ENCODE results near the gene RAPSN.

Gene RAPSN

DNA sequence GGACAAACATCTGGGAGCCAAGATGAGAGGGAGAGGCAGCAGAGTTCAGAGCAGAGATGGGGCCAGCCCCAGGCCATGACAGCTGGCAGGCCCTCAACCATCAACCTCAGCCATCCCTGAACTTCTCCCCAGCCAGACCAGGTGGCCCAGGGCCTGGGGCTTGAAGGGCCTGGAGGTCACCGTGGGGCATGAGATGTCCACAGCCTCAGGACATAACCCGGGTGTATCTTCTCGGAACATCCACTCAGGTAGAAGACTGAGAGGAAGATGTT lies 53.0 kb downstream of the RAPSN start:
- TF ChIP-seq, protein P1, sequence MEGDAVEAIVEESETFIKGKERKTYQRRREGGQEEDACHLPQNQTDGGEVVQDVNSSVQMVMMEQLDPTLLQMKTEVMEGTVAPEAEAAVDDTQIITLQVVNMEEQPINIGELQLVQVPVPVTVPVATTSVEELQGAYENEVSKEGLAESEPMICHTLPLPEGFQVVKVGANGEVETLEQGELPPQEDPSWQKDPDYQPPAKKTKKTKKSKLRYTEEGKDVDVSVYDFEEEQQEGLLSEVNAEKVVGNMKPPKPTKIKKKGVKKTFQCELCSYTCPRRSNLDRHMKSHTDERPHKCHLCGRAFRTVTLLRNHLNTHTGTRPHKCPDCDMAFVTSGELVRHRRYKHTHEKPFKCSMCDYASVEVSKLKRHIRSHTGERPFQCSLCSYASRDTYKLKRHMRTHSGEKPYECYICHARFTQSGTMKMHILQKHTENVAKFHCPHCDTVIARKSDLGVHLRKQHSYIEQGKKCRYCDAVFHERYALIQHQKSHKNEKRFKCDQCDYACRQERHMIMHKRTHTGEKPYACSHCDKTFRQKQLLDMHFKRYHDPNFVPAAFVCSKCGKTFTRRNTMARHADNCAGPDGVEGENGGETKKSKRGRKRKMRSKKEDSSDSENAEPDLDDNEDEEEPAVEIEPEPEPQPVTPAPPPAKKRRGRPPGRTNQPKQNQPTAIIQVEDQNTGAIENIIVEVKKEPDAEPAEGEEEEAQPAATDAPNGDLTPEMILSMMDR (IDR thresholded peaks at IDR 0.05; ENCODE audit: low read depth, low read length, missing control alignments) = no peak
- no peak for DNase-seq (ENCODE audit: extremely low read depth, low read depth)
- no peak overlapping the region for H3K4me3 ChIP-seq (replicated peaks; ENCODE audit: low read depth, low read length)

DNA sequence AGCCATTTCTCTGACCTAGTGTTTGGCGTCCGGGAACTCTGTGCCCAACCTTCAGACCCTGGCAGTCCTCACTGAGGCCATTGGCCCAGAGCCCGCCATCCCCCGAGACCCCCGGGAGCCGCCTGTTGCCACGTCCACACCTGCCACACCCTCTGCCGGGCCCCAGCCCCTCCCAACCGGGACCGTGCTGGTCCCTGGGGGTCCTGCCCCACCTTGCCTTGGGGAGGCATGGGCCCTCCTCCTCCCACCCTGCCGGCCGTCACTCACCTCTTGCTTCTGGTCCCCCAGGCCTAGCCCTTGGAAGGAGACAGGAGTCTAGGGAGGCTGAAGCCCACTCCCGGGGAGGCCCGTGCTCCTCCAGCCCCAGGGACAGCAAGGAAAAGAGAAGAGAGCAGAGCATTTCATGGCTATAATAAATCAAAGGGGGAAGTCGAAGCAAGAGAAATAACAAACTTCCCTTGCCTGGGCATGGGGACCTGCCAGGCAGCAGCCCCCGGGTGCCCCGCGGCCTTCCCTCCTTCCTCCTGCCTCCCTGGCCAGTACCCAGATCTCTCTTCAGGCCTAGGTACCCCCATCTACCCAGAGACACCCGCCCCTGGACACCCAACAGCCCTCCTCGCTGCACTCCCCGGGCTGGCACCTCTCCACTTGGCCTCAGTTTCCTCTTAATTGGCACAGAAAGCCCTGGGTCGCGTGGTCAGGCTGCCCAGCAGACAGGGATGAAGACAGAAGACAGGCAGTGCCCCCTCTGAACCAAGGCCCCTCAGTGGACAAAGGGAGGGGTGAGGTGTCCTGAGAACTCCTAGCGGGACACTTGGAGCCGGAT lies 53.5 kb downstream of the RAPSN start:
- TF ChIP-seq, protein P1 (IDR thresholded peaks at IDR 0.05; ENCODE audit: low read depth, low read length, missing control alignments) = no peak
- no peak for DNase-seq (ENCODE audit: extremely low read depth, low read depth)
- H3K4me3 ChIP-seq (replicated peaks; ENCODE audit: low read depth, low read length) = no peak overlapping the region

DNA sequence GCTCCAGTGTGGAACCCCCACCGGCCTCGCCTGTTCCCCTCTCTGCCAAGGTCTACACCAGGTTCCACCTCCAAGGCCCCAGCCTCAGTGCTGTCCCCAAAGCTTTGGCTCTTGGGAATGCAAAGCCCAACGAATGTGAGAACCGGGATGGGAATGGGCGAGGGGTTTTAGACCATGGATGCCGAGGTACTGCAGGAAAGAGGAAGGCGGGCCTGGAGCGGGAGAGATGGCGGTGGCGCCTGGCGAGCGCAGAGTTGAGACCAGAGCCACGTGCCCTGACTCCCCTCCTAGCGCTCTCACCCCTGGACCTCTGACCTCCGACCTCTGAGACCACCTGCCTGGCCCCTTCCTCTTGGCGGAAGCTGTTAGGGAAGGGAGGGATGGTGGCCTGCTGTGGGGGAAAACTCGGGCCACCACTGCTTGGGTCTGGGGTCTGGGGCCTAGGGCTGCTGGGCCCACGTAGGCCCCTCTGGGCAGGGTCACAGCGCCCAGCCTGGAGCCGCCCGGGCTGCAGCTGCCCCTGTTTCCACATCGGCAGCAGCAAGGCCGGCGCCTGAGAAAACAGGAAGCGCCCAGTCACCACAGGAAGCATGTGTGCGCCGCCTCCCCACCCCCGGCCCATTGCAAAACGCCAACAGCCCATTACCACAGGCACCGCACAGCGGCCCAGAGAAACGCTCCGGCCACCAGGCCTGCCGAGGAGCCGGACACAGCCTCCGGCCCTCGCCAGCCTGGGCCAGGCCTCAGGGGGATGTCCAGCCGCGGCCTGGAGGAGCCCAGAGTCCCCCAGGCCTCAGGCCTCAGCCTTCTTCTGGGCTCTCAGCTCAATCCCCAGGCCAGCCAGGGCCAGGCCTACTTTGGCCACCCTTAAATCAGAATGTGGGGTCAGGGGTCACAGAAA lies 54.4 kb downstream of the RAPSN start:
- no peak overlapping the region for H3K4me3 ChIP-seq (replicated peaks; ENCODE audit: low read depth, low read length)
- no peak for DNase-seq (ENCODE audit: extremely low read depth, low read depth)
- TF ChIP-seq, protein P1 (IDR thresholded peaks at IDR 0.05; ENCODE audit: low read depth, low read length, missing control alignments) = no peak

DNA sequence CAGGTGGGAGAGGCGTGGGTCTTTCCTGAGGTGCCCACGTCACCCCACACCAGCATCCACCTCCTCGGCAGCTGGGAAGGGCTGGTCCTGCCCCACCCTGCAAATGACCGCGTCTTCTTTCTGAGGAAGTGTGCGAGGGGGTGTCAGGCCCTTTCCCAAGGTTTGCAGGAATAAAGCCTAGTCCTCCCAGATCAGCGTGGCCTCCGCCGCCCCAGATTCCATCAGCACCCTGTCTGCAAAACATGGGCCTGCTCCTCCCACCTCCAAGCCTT lies 55.0 kb downstream of the RAPSN start:
- H3K4me3 ChIP-seq (replicated peaks; ENCODE audit: low read depth, low read length) = no peak overlapping the region
- TF ChIP-seq, protein P1 (IDR thresholded peaks at IDR 0.05; ENCODE audit: low read depth, low read length, missing control alignments) = no peak
- no peak for DNase-seq (ENCODE audit: extremely low read depth, low read depth)

DNA sequence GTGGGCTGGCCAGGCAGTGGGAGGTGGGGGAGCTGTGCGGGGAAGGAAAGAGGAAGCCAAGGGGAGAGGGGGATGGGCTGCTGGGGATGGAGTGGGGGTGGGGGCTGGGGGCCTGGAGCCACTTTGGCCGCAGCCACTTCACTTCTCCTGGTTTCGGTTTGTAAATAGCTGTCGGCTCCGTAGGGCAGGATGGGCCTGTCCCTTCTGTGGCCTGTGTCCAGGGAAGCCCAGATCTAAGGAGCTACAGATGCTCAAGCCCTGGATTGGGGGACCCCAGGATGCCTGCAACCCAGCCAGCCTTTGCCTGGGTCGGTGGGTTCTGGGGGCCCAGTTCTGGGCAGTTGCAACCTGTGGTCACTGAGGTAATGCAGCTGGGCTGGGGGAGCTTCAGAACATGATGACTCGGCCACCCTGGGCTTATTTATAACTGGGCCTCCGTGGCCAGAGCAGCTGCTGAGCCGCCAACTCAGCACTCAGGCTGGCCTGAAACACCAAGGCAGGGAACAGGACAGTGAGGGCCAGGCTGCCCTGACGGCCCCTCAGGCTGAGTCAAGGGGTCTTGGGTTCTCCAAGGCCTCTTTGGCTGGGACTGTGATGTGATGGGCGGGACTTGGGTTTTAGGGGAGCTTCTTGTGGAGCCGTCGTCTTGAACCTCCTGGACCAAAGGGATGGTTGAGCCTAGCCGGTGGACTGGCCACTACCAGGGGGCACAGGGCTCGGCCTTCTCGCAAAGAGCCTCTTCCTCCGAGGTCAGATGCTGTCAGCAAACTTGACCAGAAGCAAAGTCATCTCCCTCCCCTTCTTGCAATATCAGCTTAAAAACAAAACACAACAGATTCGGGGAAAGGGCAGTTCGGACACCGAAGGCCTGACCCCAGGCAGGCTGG lies 55.5 kb downstream of the RAPSN start:
- TF ChIP-seq, protein P1 (IDR thresholded peaks at IDR 0.05; ENCODE audit: low read depth, low read length, missing control alignments) = no peak
- no peak overlapping the region for H3K4me3 ChIP-seq (replicated peaks; ENCODE audit: low read depth, low read length)
- DNase-seq (ENCODE audit: extremely low read depth, low read depth) = no peak

DNA sequence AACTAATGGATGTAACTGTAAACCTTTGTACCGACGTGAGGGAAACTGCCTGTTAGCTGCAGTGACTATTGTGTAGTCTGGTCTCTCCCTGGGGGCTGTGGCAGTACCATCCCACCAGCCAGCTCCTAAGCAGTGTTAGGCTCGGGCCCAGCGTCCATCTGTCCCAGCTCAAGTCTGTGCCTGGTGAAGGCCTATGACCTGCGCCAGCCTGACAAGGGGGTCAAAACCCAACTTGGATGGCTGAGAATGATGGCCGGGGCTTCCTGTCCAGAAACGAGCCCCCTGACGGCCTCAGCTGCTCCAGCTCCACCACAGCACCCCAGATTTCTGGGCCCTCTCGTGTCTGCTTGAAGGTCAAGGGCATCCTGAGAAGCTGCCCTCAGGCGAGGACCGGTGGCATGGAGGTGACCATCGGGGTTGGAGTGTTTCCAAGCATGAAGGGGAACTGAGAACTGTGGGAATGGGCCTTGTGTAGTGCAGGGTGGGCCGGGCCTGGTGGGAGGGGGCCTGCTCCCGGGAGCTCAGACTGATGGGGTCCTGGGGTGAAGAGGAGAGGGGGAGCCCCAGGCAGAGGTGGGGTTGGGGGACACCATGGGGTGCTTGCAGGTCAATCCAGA lies 56.3 kb downstream of the RAPSN start:
- TF ChIP-seq, protein P1 (IDR thresholded peaks at IDR 0.05; ENCODE audit: low read depth, low read length, missing control alignments) = no peak
- no peak for DNase-seq (ENCODE audit: extremely low read depth, low read depth)
- H3K4me3 ChIP-seq (replicated peaks; ENCODE audit: low read depth, low read length) = no peak overlapping the region

Measured in HFF-Myc (cell line).